ENCODE results near the gene ADAMTS9.

DNA sequence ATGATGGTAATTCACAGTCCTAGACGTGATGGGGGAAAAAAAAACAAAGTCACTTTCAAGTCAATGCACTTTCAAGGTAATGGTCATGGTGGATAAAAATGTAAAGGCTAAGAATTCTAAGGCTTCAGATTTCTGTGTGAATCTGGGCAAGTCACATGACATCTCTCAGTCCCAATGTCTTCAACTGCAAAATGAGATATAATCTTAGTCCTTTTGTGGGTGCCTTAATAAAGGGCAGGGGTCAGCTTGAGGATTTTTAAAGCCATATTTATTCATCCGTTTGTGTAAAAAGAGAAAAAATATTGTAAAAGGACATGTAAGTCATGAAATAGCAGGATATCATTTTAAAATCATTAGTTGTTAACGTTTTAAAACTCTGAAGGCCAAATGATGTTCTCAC is 83.5 kb downstream of the ADAMTS9 start:
- TF ChIP-seq, protein P1, sequence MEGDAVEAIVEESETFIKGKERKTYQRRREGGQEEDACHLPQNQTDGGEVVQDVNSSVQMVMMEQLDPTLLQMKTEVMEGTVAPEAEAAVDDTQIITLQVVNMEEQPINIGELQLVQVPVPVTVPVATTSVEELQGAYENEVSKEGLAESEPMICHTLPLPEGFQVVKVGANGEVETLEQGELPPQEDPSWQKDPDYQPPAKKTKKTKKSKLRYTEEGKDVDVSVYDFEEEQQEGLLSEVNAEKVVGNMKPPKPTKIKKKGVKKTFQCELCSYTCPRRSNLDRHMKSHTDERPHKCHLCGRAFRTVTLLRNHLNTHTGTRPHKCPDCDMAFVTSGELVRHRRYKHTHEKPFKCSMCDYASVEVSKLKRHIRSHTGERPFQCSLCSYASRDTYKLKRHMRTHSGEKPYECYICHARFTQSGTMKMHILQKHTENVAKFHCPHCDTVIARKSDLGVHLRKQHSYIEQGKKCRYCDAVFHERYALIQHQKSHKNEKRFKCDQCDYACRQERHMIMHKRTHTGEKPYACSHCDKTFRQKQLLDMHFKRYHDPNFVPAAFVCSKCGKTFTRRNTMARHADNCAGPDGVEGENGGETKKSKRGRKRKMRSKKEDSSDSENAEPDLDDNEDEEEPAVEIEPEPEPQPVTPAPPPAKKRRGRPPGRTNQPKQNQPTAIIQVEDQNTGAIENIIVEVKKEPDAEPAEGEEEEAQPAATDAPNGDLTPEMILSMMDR (conservative IDR thresholded peaks at IDR 0.05) = no peak
- TF ChIP-seq EZH2 (IDR thresholded peaks at IDR 0.05; ENCODE audit: low read depth) = no peak

All from PC-9 (cell line).